GM19193 (cell line): ENCODE results near the gene MAP3K15.

Experiments
- POLR2A ChIP-seq: IDR thresholded peaks from 4 replicates; pipeline ENCODE4 v1.6.1; 2011; ENCODE audit not compliant: insufficient read depth, insufficient read length; ENCODE audit errors: extremely low read depth

MAP3K15 gene

GRCh38 chrX:19543951-19544381 is 28.7 kb upstream of the MAP3K15 start:
- TF ChIP-seq POLR2A: no peak

GRCh38 chrX:19543020-19543715 is 27.9 kb upstream of the MAP3K15 start:
- TF ChIP-seq POLR2A: no peak

- TF ChIP-seq POLR2A: no peak
These were observed 26.6 kb upstream of the MAP3K15 start for GRCh38 chrX:19541931-19542330.

GRCh38 chrX:19541196-19541595 is 25.9 kb upstream of the MAP3K15 start:
- TF ChIP-seq POLR2A: no peak

- no peak for TF ChIP-seq POLR2A
These were observed 24.8 kb upstream of the MAP3K15 start for GRCh38 chrX:19540076-19540475.

GRCh38 chrX:19539665-19540064 is 24.4 kb upstream of the MAP3K15 start:
- no peak for TF ChIP-seq POLR2A

GRCh38 chrX:19535476-19535875 is 20.2 kb upstream of the MAP3K15 start:
- no peak for TF ChIP-seq POLR2A

GRCh38 chrX:19532709-19533108 is 17.4 kb upstream of the MAP3K15 start:
- TF ChIP-seq POLR2A: no peak

GRCh38 chrX:19517965-19518364 is 2.7 kb upstream of the MAP3K15 start:
- no peak for TF ChIP-seq POLR2A

- no peak for TF ChIP-seq POLR2A
These were observed 352 bp upstream of the MAP3K15 start for GRCh38 chrX:19515615-19516105.

GRCh38 chrX:19513383-19513782 is 1.9 kb downstream of the MAP3K15 start:
- TF ChIP-seq POLR2A: no peak

- no peak for TF ChIP-seq POLR2A
These were observed 2.3 kb downstream of the MAP3K15 start for GRCh38 chrX:19512961-19513360.

GRCh38 chrX:19512359-19512758 is 2.9 kb downstream of the MAP3K15 start:
- TF ChIP-seq POLR2A: no peak

- no peak for TF ChIP-seq POLR2A
These were observed 18.6 kb downstream of the MAP3K15 start for GRCh38 chrX:19496711-19497110.

- no peak for TF ChIP-seq POLR2A
These were observed 27.6 kb downstream of the MAP3K15 start for GRCh38 chrX:19487520-19488200.

- TF ChIP-seq POLR2A: no peak
These were observed 35.9 kb downstream of the MAP3K15 start for GRCh38 chrX:19479458-19479857.
